Measurements from ENCODE around the gene APBA1.

Gene APBA1

GRCh38 chr9:69573651-69574050 lies 98.5 kb downstream of the APBA1 start:
- no peak for DNase-seq

GRCh38 chr9:69572611-69573010 lies 99.6 kb downstream of the APBA1 start:
- DNase-seq: no peak

- no peak for DNase-seq
These were observed 101.1 kb downstream of the APBA1 start for GRCh38 chr9:69571032-69571431.

- no peak for DNase-seq
These were observed 102.3 kb downstream of the APBA1 start for GRCh38 chr9:69569738-69570451.

GRCh38 chr9:69564557-69564956 lies 107.6 kb downstream of the APBA1 start:
- no peak for DNase-seq

- no peak for DNase-seq
These were observed 113.0 kb downstream of the APBA1 start for GRCh38 chr9:69559126-69559525.

GRCh38 chr9:69556707-69557106 lies 115.5 kb downstream of the APBA1 start:
- DNase-seq: no peak

- DNase-seq: no peak
These were observed 116.4 kb downstream of the APBA1 start for GRCh38 chr9:69555802-69556201.

GRCh38 chr9:69554945-69555344 lies 117.2 kb downstream of the APBA1 start:
- no peak for DNase-seq

GRCh38 chr9:69549310-69550202 lies 122.6 kb downstream of the APBA1 start:
- DNase-seq: no peak

GRCh38 chr9:69548681-69549080 lies 123.5 kb downstream of the APBA1 start:
- DNase-seq: no peak

- DNase-seq: no peak
These were observed 125.9 kb downstream of the APBA1 start for GRCh38 chr9:69546265-69546664.

- no peak for DNase-seq
These were observed 129.0 kb downstream of the APBA1 start for GRCh38 chr9:69542942-69543704.

- no peak for DNase-seq
These were observed 130.1 kb downstream of the APBA1 start for GRCh38 chr9:69542058-69542457.

GRCh38 chr9:69535911-69536310 lies 136.3 kb downstream of the APBA1 start:
- no peak for DNase-seq

GRCh38 chr9:69535286-69535832 lies 136.8 kb downstream of the APBA1 start:
- DNase-seq: no peak

- no peak for DNase-seq
These were observed 139.8 kb downstream of the APBA1 start for GRCh38 chr9:69532396-69532795.

- no peak for DNase-seq
These were observed 144.7 kb downstream of the APBA1 start for GRCh38 chr9:69527454-69527853.

- DNase-seq: no peak
These were observed 145.5 kb downstream of the APBA1 start for GRCh38 chr9:69526699-69527098.

- no peak for DNase-seq
These were observed 152.5 kb downstream of the APBA1 start for GRCh38 chr9:69519470-69520240.

GRCh38 chr9:69516353-69517322 lies 155.5 kb downstream of the APBA1 start:
- DNase-seq: no peak
